NCI-H460 (cell line): Measurements from ENCODE around the gene SIRT7. TPM values are rescaled to one million over a fixed set of nuclear protein-coding genes. Genes with fewer than 3 reads are reported as not detected.

Source experiments
- DNase-seq: peaks from one replicate; pipeline ENCODE4 v3.0.0-alpha.2; 2016; ENCODE audit warnings: low read depth; ENCODE audit errors: extremely low read depth
- total RNA-seq: library from RNA; depleted of rRNA; stranded (reverse); fragments of >200 nt; shearing (Covaris generic); gene quantifications from 2 replicates; pipeline ENCODE4 v1.2.3, GENCODE V29; 2014

Gene SIRT7
- total RNA-seq, 1 experiment from 2014 or later = 18.1 TPM

GRCh38 chr17:81933178-81933699 lies 15.3 kb upstream of the SIRT7 start:
- no peak for DNase-seq

- DNase-seq = no peak
These were observed 14.5 kb upstream of the SIRT7 start for GRCh38 chr17:81932333-81932983.

- no peak for DNase-seq
These were observed 13.8 kb upstream of the SIRT7 start for GRCh38 chr17:81931557-81932332.

GRCh38 chr17:81931189-81931556 lies 13.2 kb upstream of the SIRT7 start:
- no peak for DNase-seq

GRCh38 chr17:81930142-81931125 lies 12.5 kb upstream of the SIRT7 start:
- DNase-seq = no peak

- no peak for DNase-seq
These were observed 11.5 kb upstream of the SIRT7 start for GRCh38 chr17:81929253-81930141.

GRCh38 chr17:81928544-81929252 lies 10.7 kb upstream of the SIRT7 start:
- no peak for DNase-seq

GRCh38 chr17:81927653-81928543 lies 9.9 kb upstream of the SIRT7 start, which contains the start of gene MAFG:
TSS of gene MAFG (minus strand) at chr17:81927735. CDS start at chr17:81923185, 4,550 bp downstream.
- DNase-seq = peak; percentile 92

GRCh38 chr17:81927152-81927652 lies 9.2 kb upstream of the SIRT7 start:
- DNase-seq = no peak

- peak; percentile 71 for DNase-seq
These were observed 8.6 kb upstream of the SIRT7 start for GRCh38 chr17:81926451-81927151.

GRCh38 chr17:81925860-81926450 lies 8.0 kb upstream of the SIRT7 start:
- no peak for DNase-seq

GRCh38 chr17:81924557-81925532 lies 6.9 kb upstream of the SIRT7 start:
- no peak for DNase-seq

- peak; percentile 69 for DNase-seq
These were observed 5.6 kb upstream of the SIRT7 start for GRCh38 chr17:81923302-81924260.

GRCh38 chr17:81922566-81923301 lies 4.8 kb upstream of the SIRT7 start:
- DNase-seq = peak; percentile 76
